Measurements from ENCODE around the gene WDR27.

Gene WDR27

GRCh38 chr6:169625376-169625775, 76.5 kb downstream of the WDR27 start:
- no peak overlapping the region for H3K4me3 ChIP-seq (ENCODE audit: low read depth in 1 of 2, low read length in 2 of 2)
- no peaks in the 10 kb centered on the region for H3K27me3 ChIP-seq (ENCODE audit: insufficient read depth, low read length, poor library complexity)
- TF ChIP-seq CTCF (IDR thresholded peaks at IDR 0.05; ENCODE audit: borderline replicate concordance, extremely low read depth, low read length, poor library complexity, severe bottlenecking), result no peak
- no peak for TF ChIP-seq EZH2 (IDR thresholded peaks at IDR 0.05; ENCODE audit: borderline replicate concordance, low read depth, low read length, severe bottlenecking)
- ATAC-seq (ENCODE audit: insufficient read depth, low read depth) (no peak), DNase-seq (no peak)
- H2AFZ ChIP-seq (ENCODE audit: low read depth, low read length), result no peak overlapping the region
- H3K36me3 ChIP-seq (ENCODE audit: insufficient read depth, low read length), result 0 out of 2 replicates have a peak, but pooled peaks cover 6% of the 10 kb centered on the region
- H3K4me1 ChIP-seq (ENCODE audit: insufficient read depth, low read length), result no peaks in the 10 kb centered on the region
- no peak overlapping the region for H3K9ac ChIP-seq (ENCODE audit: low read depth, low read length)
- no peaks in the 10 kb centered on the region for H3K79me2 ChIP-seq (ENCODE audit: insufficient read depth, low read length)
- no peak overlapping the region for H3K4me2 ChIP-seq (ENCODE audit: insufficient read depth, low read length)
- H3K27ac ChIP-seq (ENCODE audit: low read length), result no peak overlapping the region
- H3K9me3 ChIP-seq (ENCODE audit: insufficient read depth, low read length, severe bottlenecking), result no peaks in the 10 kb centered on the region
- no peaks in the 10 kb centered on the region for H4K20me1 ChIP-seq (ENCODE audit: insufficient read depth, low read length)

- Histone ChIP-seq H3K79me2 (ENCODE audit: insufficient read depth, low read length) (no peaks in the 10 kb centered on the region), H3K27me3 (ENCODE audit: insufficient read depth, low read length, poor library complexity) (no peaks in the 10 kb centered on the region), H2AFZ (ENCODE audit: low read depth, low read length) (no peak overlapping the region), H4K20me1 (ENCODE audit: insufficient read depth, low read length) (no peaks in the 10 kb centered on the region), H3K4me3 (ENCODE audit: low read depth in 1 of 2, low read length in 2 of 2) (no peak overlapping the region), H3K9ac (ENCODE audit: low read depth, low read length) (no peak overlapping the region), H3K36me3 (ENCODE audit: insufficient read depth, low read length) (0 out of 2 replicates have a peak, but pooled peaks cover 6% of the 10 kb centered on the region), H3K27ac (ENCODE audit: low read length) (no peak overlapping the region), H3K4me2 (ENCODE audit: insufficient read depth, low read length) (no peak overlapping the region), H3K9me3 (ENCODE audit: insufficient read depth, low read length, severe bottlenecking) (no peaks in the 10 kb centered on the region), H3K4me1 (ENCODE audit: insufficient read depth, low read length) (no peaks in the 10 kb centered on the region)
- ATAC-seq (ENCODE audit: insufficient read depth, low read depth), result no peak
- TF ChIP-seq CTCF (IDR thresholded peaks at IDR 0.05; ENCODE audit: borderline replicate concordance, extremely low read depth, low read length, poor library complexity, severe bottlenecking) (no peak), EZH2 (IDR thresholded peaks at IDR 0.05; ENCODE audit: borderline replicate concordance, low read depth, low read length, severe bottlenecking) (no peak)
- no peak for DNase-seq
Measured at GRCh38 chr6:169624785-169625184, 77.0 kb downstream of the WDR27 start.

GRCh38 chr6:169623975-169624374, 77.9 kb downstream of the WDR27 start:
- Histone ChIP-seq H3K4me1 (ENCODE audit: insufficient read depth, low read length) (no peaks in the 10 kb centered on the region), H2AFZ (ENCODE audit: low read depth, low read length) (no peak overlapping the region), H3K4me3 (ENCODE audit: low read depth in 1 of 2, low read length in 2 of 2) (no peak overlapping the region), H3K27ac (ENCODE audit: low read length) (no peak overlapping the region), H3K9ac (ENCODE audit: low read depth, low read length) (no peak overlapping the region), H4K20me1 (ENCODE audit: insufficient read depth, low read length) (no peaks in the 10 kb centered on the region), H3K79me2 (ENCODE audit: insufficient read depth, low read length) (no peaks in the 10 kb centered on the region), H3K27me3 (ENCODE audit: insufficient read depth, low read length, poor library complexity) (no peaks in the 10 kb centered on the region), H3K4me2 (ENCODE audit: insufficient read depth, low read length) (no peak overlapping the region), H3K36me3 (ENCODE audit: insufficient read depth, low read length) (0 out of 2 replicates have a peak, but pooled peaks cover 6% of the 10 kb centered on the region), H3K9me3 (ENCODE audit: insufficient read depth, low read length, severe bottlenecking) (no peaks in the 10 kb centered on the region)
- TF ChIP-seq EZH2 (IDR thresholded peaks at IDR 0.05; ENCODE audit: borderline replicate concordance, low read depth, low read length, severe bottlenecking), result no peak
- ATAC-seq (ENCODE audit: insufficient read depth, low read depth) (no peak), DNase-seq (no peak)

- no peaks in the 10 kb centered on the region for H3K4me1 ChIP-seq (ENCODE audit: insufficient read depth, low read length)
- H2AFZ ChIP-seq (ENCODE audit: low read depth, low read length), result no peak overlapping the region
- 0 out of 2 replicates have a peak, but pooled peaks cover 6% of the 10 kb centered on the region for H3K36me3 ChIP-seq (ENCODE audit: insufficient read depth, low read length)
- TF ChIP-seq CTCF (IDR thresholded peaks at IDR 0.05; ENCODE audit: borderline replicate concordance, extremely low read depth, low read length, poor library complexity, severe bottlenecking), result no peak
- TF ChIP-seq EZH2 (IDR thresholded peaks at IDR 0.05; ENCODE audit: borderline replicate concordance, low read depth, low read length, severe bottlenecking), result no peak
- H3K27ac ChIP-seq (ENCODE audit: low read length), result no peak overlapping the region
- no peak overlapping the region for H3K4me3 ChIP-seq (ENCODE audit: low read depth in 1 of 2, low read length in 2 of 2)
- no peak overlapping the region for H3K4me2 ChIP-seq (ENCODE audit: insufficient read depth, low read length)
- no peaks in the 10 kb centered on the region for H3K9me3 ChIP-seq (ENCODE audit: insufficient read depth, low read length, severe bottlenecking)
- no peaks in the 10 kb centered on the region for H3K79me2 ChIP-seq (ENCODE audit: insufficient read depth, low read length)
- ATAC-seq (ENCODE audit: insufficient read depth, low read depth) (no peak), DNase-seq (no peak)
- H3K27me3 ChIP-seq (ENCODE audit: insufficient read depth, low read length, poor library complexity), result no peaks in the 10 kb centered on the region
- H3K9ac ChIP-seq (ENCODE audit: low read depth, low read length), result no peak overlapping the region
- H4K20me1 ChIP-seq (ENCODE audit: insufficient read depth, low read length), result no peaks in the 10 kb centered on the region
Measured at GRCh38 chr6:169623343-169623742, 78.5 kb downstream of the WDR27 start.

All from DND-41 (cell line).